WTC11 (cell line): Measurements from ENCODE around the gene GOLGA7B. TPM values are rescaled to one million over a fixed set of nuclear protein-coding genes. Genes with fewer than 3 reads are reported as not detected.

Source experiments
- ATAC-seq: fragments of 200-7000 bp; cut with Tn5 transposase; 2 replicates; pipeline ENCODE4 v1.10.0; 2021; ENCODE audit warnings: mild to moderate bottlenecking, moderate library complexity
- CTCF ChIA-PET: fragments of 300-600 bp; sonication (Branson Sonifier 250); formaldehyde crosslinking; loops from one replicate; lab custom pipeline; 2021; ENCODE audit warnings: antibody characterized with exemption; lab: Charles Lee
- POLR2A ChIA-PET: fragments of 350-600 bp; sonication (Branson Sonifier 250); formaldehyde crosslinking; loops from one replicate; lab custom pipeline; 2021; ENCODE audit warnings: antibody characterized with exemption; lab: Charles Lee
- DNase-seq: peaks from one replicate; pipeline ENCODE4 v3.0.0; 2021; ENCODE audit warnings: low spot score
- H3K27ac Mint-ChIP-seq: 2 replicates; pipeline ENCODE4 v1.8.0; 2021; ENCODE audit warnings: mixed read lengths
- H3K27me3 Mint-ChIP-seq: 2 replicates; pipeline ENCODE4 v1.8.0; 2021; ENCODE audit warnings: low read depth, mild to moderate bottlenecking, moderate library complexity, mixed read lengths
- H3K36me3 Mint-ChIP-seq: 2 replicates; pipeline ENCODE4 v1.8.0; 2021; ENCODE audit warnings: mixed read lengths
- H3K4me1 Mint-ChIP-seq: 2 replicates; pipeline ENCODE4 v1.8.0; 2022; ENCODE audit warnings: mixed read lengths
- H3K4me3 Mint-ChIP-seq: 2 replicates; pipeline ENCODE4 v1.8.0; 2021; ENCODE audit warnings: mild to moderate bottlenecking, moderate library complexity, mixed read lengths
- H3K9me3 Mint-ChIP-seq: 2 replicates; pipeline ENCODE4 v1.8.0; 2021; ENCODE audit warnings: mixed read lengths
- CREB1 ChIP-seq: sonication (generic); formaldehyde crosslinking; IDR thresholded peaks from 2 replicates; pipeline ENCODE4 v1.8.0; 2023; ENCODE audit warnings: mild to moderate bottlenecking, missing genetic modification reagents
- ETV6 ChIP-seq: sonication (generic); formaldehyde crosslinking; IDR thresholded peaks from 2 replicates; pipeline ENCODE4 v1.8.1; 2022; ENCODE audit warnings: mild to moderate bottlenecking, missing genetic modification reagents
- PRRX2 ChIP-seq: fragments of 250-450 bp; sonication (Bioruptor Pico); IDR thresholded peaks from 2 replicates; pipeline ENCODE4 v1.8.0; 2021; ENCODE audit warnings: mild to moderate bottlenecking
- ZNF138 ChIP-seq: sonication (generic); formaldehyde crosslinking; conservative IDR thresholded peaks from 2 replicates; pipeline ENCODE4 v1.8.1; 2022; ENCODE audit warnings: mild to moderate bottlenecking, moderate library complexity, missing genetic modification reagents
- ZNF232 ChIP-seq: sonication (generic); formaldehyde crosslinking; IDR thresholded peaks from 2 replicates; pipeline ENCODE4 v1.8.0; 2022; ENCODE audit warnings: mild to moderate bottlenecking, missing genetic modification reagents
- total RNA-seq: library from RNA; stranded (reverse); gene quantifications from 3 replicates; pipeline ENCODE4 v1.2.3, GENCODE V29; 2021
- TF ChIP-seq, protein P1 (sequence below): sonication (generic); formaldehyde crosslinking; IDR thresholded peaks from 2 replicates; pipeline ENCODE4 v1.8.1; 2022; ENCODE audit warnings: mild to moderate bottlenecking, moderate library complexity, missing genetic modification reagents
- TF ChIP-seq, protein P2 (sequence below): sonication (generic); formaldehyde crosslinking; IDR thresholded peaks from 2 replicates; pipeline ENCODE4 v1.8.1; 2023; ENCODE audit warnings: mild to moderate bottlenecking, missing genetic modification reagents, moderate library complexity
- TF ChIP-seq, protein P3 (sequence below): sonication (generic); formaldehyde crosslinking; IDR thresholded peaks from 2 replicates; pipeline ENCODE4 v1.8.1; 2022; ENCODE audit warnings: low read depth, mild to moderate bottlenecking, moderate library complexity, missing genetic modification reagents, borderline replicate concordance
- TF ChIP-seq, protein P4 (sequence below): sonication (generic); formaldehyde crosslinking; IDR thresholded peaks from 2 replicates; pipeline ENCODE4 v1.8.1; 2023; ENCODE audit warnings: mild to moderate bottlenecking, missing genetic modification reagents, borderline replicate concordance
- TF ChIP-seq, protein P5 (sequence below): sonication (generic); formaldehyde crosslinking; IDR thresholded peaks from 2 replicates; pipeline ENCODE4 v1.8.0; 2023; ENCODE audit warnings: missing genetic modification reagents
- TF ChIP-seq, protein P6 (sequence below): sonication (generic); formaldehyde crosslinking; IDR thresholded peaks from 2 replicates; pipeline ENCODE4 v1.8.0; 2023; ENCODE audit warnings: missing genetic modification reagents, mild to moderate bottlenecking, borderline replicate concordance

The GOLGA7B gene
- total RNA-seq, 1 experiment from 2014 or later: 0.24 TPM

DNA sequence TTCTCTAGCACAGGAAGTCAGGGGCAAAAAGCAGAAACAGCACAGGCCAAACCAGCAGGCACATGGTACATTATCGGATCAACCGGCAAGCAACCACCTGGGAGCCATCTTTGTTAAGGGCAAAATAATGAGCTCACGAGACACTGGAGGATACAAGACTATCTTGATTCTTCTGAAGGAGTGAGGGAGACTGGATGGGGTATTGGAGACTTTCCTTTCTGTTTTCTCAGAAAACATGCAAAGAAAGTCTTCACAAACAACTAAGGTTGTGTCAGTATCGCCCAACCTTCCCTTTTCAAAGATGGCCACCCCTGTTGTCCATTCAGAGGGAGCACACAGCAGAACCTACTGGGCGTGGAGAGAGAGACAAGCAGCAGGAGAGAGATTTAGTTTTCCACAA is 29.6 kb downstream of the GOLGA7B start (continued):
- TF ChIP-seq, protein P1, sequence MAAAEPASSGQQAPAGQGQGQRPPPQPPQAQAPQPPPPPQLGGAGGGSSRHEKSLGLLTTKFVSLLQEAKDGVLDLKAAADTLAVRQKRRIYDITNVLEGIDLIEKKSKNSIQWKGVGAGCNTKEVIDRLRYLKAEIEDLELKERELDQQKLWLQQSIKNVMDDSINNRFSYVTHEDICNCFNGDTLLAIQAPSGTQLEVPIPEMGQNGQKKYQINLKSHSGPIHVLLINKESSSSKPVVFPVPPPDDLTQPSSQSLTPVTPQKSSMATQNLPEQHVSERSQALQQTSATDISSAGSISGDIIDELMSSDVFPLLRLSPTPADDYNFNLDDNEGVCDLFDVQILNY (CRISPR knock-in tag): no peak
- TF ChIP-seq, protein P2, sequence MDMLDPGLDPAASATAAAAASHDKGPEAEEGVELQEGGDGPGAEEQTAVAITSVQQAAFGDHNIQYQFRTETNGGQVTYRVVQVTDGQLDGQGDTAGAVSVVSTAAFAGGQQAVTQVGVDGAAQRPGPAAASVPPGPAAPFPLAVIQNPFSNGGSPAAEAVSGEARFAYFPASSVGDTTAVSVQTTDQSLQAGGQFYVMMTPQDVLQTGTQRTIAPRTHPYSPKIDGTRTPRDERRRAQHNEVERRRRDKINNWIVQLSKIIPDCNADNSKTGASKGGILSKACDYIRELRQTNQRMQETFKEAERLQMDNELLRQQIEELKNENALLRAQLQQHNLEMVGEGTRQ (CRISPR knock-in tag): no peak
- TF ChIP-seq, protein P3, sequence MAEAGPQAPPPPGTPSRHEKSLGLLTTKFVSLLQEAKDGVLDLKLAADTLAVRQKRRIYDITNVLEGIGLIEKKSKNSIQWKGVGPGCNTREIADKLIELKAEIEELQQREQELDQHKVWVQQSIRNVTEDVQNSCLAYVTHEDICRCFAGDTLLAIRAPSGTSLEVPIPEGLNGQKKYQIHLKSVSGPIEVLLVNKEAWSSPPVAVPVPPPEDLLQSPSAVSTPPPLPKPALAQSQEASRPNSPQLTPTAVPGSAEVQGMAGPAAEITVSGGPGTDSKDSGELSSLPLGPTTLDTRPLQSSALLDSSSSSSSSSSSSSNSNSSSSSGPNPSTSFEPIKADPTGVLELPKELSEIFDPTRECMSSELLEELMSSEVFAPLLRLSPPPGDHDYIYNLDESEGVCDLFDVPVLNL (CRISPR knock-in tag): no peak
- TF ChIP-seq, protein P4, sequence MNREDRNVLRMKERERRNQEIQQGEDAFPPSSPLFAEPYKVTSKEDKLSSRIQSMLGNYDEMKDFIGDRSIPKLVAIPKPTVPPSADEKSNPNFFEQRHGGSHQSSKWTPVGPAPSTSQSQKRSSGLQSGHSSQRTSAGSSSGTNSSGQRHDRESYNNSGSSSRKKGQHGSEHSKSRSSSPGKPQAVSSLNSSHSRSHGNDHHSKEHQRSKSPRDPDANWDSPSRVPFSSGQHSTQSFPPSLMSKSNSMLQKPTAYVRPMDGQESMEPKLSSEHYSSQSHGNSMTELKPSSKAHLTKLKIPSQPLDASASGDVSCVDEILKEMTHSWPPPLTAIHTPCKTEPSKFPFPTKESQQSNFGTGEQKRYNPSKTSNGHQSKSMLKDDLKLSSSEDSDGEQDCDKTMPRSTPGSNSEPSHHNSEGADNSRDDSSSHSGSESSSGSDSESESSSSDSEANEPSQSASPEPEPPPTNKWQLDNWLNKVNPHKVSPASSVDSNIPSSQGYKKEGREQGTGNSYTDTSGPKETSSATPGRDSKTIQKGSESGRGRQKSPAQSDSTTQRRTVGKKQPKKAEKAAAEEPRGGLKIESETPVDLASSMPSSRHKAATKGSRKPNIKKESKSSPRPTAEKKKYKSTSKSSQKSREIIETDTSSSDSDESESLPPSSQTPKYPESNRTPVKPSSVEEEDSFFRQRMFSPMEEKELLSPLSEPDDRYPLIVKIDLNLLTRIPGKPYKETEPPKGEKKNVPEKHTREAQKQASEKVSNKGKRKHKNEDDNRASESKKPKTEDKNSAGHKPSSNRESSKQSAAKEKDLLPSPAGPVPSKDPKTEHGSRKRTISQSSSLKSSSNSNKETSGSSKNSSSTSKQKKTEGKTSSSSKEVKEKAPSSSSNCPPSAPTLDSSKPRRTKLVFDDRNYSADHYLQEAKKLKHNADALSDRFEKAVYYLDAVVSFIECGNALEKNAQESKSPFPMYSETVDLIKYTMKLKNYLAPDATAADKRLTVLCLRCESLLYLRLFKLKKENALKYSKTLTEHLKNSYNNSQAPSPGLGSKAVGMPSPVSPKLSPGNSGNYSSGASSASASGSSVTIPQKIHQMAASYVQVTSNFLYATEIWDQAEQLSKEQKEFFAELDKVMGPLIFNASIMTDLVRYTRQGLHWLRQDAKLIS (CRISPR knock-in tag): no peak
- TF ChIP-seq, all 79 proteins: peak for 2

DNA sequence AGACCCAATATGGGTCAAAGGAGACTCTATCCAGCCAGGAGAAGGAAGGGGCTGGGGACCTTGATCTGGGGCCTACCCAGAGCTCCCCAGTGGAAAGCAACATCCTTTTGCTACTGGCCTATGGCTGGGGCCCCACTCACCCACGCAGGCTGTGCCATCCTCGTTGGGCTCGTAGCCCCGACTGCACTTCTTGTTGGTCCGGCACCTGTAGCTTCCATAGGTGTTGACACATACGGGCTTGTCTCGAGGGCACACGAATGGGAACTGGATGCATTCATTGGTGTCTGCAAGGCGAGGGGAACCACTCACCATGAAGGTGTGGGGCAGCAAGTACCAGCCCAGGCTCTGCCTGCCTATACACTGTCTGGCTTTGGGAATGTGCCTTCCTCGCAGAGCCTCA is 30.5 kb downstream of the GOLGA7B start:
- peaks cover 10% of the 10 kb centered on the region for H3K9me3 Mint-ChIP-seq
- H3K27me3 Mint-ChIP-seq: no peaks in the 10 kb centered on the region; the same call in 1 of the 2 replicates
- H3K36me3 Mint-ChIP-seq: no peaks in the 10 kb centered on the region
- ChIA-PET CTCF (interaction anchor here (1.2 kb wide), 1 partner anchor 9 kb away, joined by 5 read pairs; no protein-coding TSS in a partner anchor), POLR2A (no interaction called here)
- DNase-seq (no peak), ATAC-seq (no peak)
- H3K27ac Mint-ChIP-seq: no peak overlapping the region
- H3K4me1 Mint-ChIP-seq: peaks cover 17% of the 10 kb centered on the region
- no peak for TF ChIP-seq ZNF232 (CRISPR knock-in tag)
- TF ChIP-seq, protein P5, sequence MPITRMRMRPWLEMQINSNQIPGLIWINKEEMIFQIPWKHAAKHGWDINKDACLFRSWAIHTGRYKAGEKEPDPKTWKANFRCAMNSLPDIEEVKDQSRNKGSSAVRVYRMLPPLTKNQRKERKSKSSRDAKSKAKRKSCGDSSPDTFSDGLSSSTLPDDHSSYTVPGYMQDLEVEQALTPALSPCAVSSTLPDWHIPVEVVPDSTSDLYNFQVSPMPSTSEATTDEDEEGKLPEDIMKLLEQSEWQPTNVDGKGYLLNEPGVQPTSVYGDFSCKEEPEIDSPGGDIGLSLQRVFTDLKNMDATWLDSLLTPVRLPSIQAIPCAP (CRISPR knock-in tag): no peak
- TF ChIP-seq PRRX2 (CRISPR knock-in tag): no peak
- TF ChIP-seq ETV6 (CRISPR knock-in tag): no peak
- no peak for TF ChIP-seq CREB1 (CRISPR knock-in tag)
- TF ChIP-seq, protein P3 (CRISPR knock-in tag): no peak
- TF ChIP-seq, protein P6, sequence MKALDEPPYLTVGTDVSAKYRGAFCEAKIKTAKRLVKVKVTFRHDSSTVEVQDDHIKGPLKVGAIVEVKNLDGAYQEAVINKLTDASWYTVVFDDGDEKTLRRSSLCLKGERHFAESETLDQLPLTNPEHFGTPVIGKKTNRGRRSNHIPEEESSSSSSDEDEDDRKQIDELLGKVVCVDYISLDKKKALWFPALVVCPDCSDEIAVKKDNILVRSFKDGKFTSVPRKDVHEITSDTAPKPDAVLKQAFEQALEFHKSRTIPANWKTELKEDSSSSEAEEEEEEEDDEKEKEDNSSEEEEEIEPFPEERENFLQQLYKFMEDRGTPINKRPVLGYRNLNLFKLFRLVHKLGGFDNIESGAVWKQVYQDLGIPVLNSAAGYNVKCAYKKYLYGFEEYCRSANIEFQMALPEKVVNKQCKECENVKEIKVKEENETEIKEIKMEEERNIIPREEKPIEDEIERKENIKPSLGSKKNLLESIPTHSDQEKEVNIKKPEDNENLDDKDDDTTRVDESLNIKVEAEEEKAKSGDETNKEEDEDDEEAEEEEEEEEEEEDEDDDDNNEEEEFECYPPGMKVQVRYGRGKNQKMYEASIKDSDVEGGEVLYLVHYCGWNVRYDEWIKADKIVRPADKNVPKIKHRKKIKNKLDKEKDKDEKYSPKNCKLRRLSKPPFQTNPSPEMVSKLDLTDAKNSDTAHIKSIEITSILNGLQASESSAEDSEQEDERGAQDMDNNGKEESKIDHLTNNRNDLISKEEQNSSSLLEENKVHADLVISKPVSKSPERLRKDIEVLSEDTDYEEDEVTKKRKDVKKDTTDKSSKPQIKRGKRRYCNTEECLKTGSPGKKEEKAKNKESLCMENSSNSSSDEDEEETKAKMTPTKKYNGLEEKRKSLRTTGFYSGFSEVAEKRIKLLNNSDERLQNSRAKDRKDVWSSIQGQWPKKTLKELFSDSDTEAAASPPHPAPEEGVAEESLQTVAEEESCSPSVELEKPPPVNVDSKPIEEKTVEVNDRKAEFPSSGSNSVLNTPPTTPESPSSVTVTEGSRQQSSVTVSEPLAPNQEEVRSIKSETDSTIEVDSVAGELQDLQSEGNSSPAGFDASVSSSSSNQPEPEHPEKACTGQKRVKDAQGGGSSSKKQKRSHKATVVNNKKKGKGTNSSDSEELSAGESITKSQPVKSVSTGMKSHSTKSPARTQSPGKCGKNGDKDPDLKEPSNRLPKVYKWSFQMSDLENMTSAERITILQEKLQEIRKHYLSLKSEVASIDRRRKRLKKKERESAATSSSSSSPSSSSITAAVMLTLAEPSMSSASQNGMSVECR: no peak
- TF ChIP-seq ZNF138 (CRISPR knock-in tag): no peak
- TF ChIP-seq, all 79 proteins: peak for 0
- H3K4me3 Mint-ChIP-seq: no peak overlapping the region
